GM06990 (cell line): ENCODE data around the gene RNLS.

ENCODE experiments used
- DNase-seq: peaks from one replicate; pipeline ENCODE4 v3.0.0-alpha.2; 2011; ENCODE audit not compliant: insufficient read length; ENCODE audit errors: extremely low read depth
- H3K27me3 ChIP-seq: replicated peaks from 2 replicates; pipeline ENCODE4 v1.6.0; 2011; ENCODE audit warnings: low read length; ENCODE audit not compliant: control insufficient read depth, insufficient read depth
- H3K36me3 ChIP-seq: 2 replicates; pipeline ENCODE4 v1.5.1; 2011; ENCODE audit warnings: low read length; ENCODE audit not compliant: control insufficient read depth, insufficient read depth
- H3K4me3 ChIP-seq: replicated peaks from 2 replicates; pipeline ENCODE4 v1.5.1; 2011; ENCODE audit warnings: low read depth, mild to moderate bottlenecking, control low read depth, low read length
- TF ChIP-seq, protein P1 (sequence below): IDR thresholded peaks from 2 replicates; pipeline ENCODE4 v1.5.1; 2011; ENCODE audit warnings: low read length, control low read depth, mild to moderate bottlenecking, inconsistent platforms; ENCODE audit not compliant: insufficient read depth, poor library complexity, severe bottlenecking

Gene RNLS

DNA sequence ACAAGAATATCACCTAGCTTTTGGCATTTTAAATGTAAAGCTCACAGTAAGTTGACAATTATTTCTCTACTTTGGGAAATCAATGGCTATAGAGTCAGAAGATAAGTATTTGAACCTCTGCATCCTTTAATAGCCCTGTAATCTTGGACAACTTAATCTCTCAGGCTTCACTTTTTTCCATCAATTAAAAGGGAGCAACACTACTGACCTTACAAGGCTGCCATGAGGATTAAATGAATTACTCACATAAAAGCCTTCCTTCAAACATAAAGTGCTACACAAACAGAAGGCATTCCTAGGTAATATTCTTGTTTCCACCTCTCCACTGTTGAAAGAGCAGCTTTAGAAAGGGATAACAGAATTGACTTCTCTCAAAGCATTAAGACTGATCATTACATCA, 266.0 kb downstream of the RNLS start:
- no peaks in the 10 kb centered on the region for H3K27me3 ChIP-seq
- no peak for DNase-seq
- H3K4me3 ChIP-seq: no peak overlapping the region
- no peaks in the 10 kb centered on the region for H3K36me3 ChIP-seq
- TF ChIP-seq, protein P1, sequence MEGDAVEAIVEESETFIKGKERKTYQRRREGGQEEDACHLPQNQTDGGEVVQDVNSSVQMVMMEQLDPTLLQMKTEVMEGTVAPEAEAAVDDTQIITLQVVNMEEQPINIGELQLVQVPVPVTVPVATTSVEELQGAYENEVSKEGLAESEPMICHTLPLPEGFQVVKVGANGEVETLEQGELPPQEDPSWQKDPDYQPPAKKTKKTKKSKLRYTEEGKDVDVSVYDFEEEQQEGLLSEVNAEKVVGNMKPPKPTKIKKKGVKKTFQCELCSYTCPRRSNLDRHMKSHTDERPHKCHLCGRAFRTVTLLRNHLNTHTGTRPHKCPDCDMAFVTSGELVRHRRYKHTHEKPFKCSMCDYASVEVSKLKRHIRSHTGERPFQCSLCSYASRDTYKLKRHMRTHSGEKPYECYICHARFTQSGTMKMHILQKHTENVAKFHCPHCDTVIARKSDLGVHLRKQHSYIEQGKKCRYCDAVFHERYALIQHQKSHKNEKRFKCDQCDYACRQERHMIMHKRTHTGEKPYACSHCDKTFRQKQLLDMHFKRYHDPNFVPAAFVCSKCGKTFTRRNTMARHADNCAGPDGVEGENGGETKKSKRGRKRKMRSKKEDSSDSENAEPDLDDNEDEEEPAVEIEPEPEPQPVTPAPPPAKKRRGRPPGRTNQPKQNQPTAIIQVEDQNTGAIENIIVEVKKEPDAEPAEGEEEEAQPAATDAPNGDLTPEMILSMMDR: no peak

GRCh38 chr10:88316292-88316861, 266.7 kb downstream of the RNLS start:
- TF ChIP-seq, protein P1: no peak
- H3K36me3 ChIP-seq: no peaks in the 10 kb centered on the region
- DNase-seq: no peak

DNA sequence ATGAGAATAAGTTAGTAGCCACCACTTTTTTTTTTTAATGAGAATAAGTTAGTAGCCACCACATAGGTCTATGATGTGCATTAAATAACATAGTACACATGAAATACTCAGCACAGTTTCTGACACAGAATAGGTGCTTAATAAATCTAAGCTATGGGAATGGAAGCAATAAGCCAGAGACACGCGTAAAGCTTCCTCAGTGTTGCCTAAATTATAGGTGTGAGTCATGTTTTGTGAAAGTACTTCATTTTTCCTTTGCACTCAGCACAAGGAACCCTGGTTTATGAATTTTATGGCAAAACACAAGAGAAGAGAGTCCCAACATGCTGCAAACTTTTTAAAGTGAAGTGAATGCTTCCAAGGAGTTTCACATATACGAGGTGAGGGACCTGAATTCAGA, 267.4 kb downstream of the RNLS start:
- no peaks in the 10 kb centered on the region for H3K36me3 ChIP-seq
- TF ChIP-seq, protein P1: no peak
- H3K27me3 ChIP-seq: no peaks in the 10 kb centered on the region
- DNase-seq: no peak
- H3K4me3 ChIP-seq: no peak overlapping the region

More at GRCh38 chr10:88316292-88316861, 266.7 kb downstream of the RNLS start:
- Histone ChIP-seq H3K4me3 (no peak overlapping the region), H3K27me3 (no peaks in the 10 kb centered on the region)

DNA sequence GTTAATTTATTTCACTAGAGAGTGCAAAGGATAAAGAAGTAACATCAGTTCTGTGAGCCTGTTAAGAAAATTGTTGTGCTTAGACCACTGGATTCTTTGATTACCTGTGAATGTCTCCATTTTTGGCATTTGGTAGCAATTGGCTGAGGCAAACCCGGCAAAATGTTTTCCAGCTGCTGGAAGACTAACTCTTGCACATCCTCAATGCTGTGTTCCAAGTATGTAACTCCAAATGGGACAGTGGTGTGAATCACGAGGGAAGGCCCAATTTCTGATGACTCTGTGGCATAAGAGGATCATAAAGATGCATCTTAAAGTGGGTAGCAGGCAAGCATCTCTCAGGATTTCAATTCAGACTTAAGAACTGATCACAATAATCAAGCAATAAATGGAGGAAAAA, 268.8 kb downstream of the RNLS start:
- H3K4me3 ChIP-seq: no peak overlapping the region
- H3K27me3 ChIP-seq: no peaks in the 10 kb centered on the region
- TF ChIP-seq, protein P1: no peak
- no peaks in the 10 kb centered on the region for H3K36me3 ChIP-seq
- no peak for DNase-seq

- H3K27me3 ChIP-seq: no peaks in the 10 kb centered on the region
- H3K36me3 ChIP-seq: no peaks in the 10 kb centered on the region
- TF ChIP-seq, protein P1: no peak
- no peak for DNase-seq
- H3K4me3 ChIP-seq: no peak overlapping the region
These were observed 269.2 kb downstream of the RNLS start for GRCh38 chr10:88313878-88314277.

- H3K4me3 ChIP-seq: no peak overlapping the region
- no peaks in the 10 kb centered on the region for H3K36me3 ChIP-seq
- TF ChIP-seq, protein P1: no peak
- H3K27me3 ChIP-seq: no peaks in the 10 kb centered on the region
- DNase-seq: no peak
These were observed 270.3 kb downstream of the RNLS start for GRCh38 chr10:88312855-88313254.
